Ascending aorta (tissue), 2 donors: ENCODE results near the gene PGF. TPM values are rescaled to one million over a fixed set of nuclear protein-coding genes. Genes with fewer than 3 reads are reported as not detected.

Experiments
- DNase-seq, 2 donors: peaks; one replicate each; pipeline ENCODE4 v3.0.0-alpha.2; 2019; ENCODE audit warnings: low spot score in 2 of 2
- H3K27ac ChIP-seq, 2 donors: fragments of 200-600 bp; sonication (generic); one replicate each; pipeline ENCODE4 v1.5.1; 2016 to 2017; ENCODE audit warnings: mild to moderate bottlenecking in 1 of 2
- H3K27me3 ChIP-seq: fragments of 200-600 bp; sonication (generic); one replicate; pipeline ENCODE4 v1.5.1; 2017
- H3K36me3 ChIP-seq, 2 donors: fragments of 200-600 bp; sonication (generic); one replicate each; pipeline ENCODE4 v1.5.1; 2016
- H3K4me1 ChIP-seq, 2 donors: fragments of 200-600 bp; sonication (generic); one replicate each; pipeline ENCODE4 v1.5.1; 2016 to 2017; ENCODE audit warnings: mild to moderate bottlenecking in 1 of 2
- H3K4me3 ChIP-seq, 2 donors: fragments of 200-600 bp; sonication (generic); one replicate each; pipeline ENCODE4 v1.5.1; 2016 to 2017; ENCODE audit warnings: mild to moderate bottlenecking in 1 of 2
- H3K9me3 ChIP-seq, 2 donors: fragments of 200-600 bp; sonication (generic); one replicate each; pipeline ENCODE4 v1.5.1; 2016
- CTCF ChIP-seq, 3 experiments: fragments of 200-600 bp in 2 of 3; fragments of 450-650 bp in 1 of 3; sonication (generic) in 2 of 3; IDR thresholded peaks; one replicate each; pipeline ENCODE4 v1.5.1; 2016 to 2019; ENCODE audit warnings: antibody characterized with exemption in 3 of 3, mild to moderate bottlenecking in 1 of 3, moderate library complexity in 1 of 3
- intact Hi-C: fragments of 100-400 bp; cut with DNase I; formaldehyde crosslinking; loops from one replicate; pipeline ENCODE4 v1.15.1; 2023
- total RNA-seq: library from RNA; depleted of rRNA; stranded (reverse); fragments of >200 nt; gene quantifications from one replicate; pipeline ENCODE4 v1.1.0, GENCODE V29; 2016

Gene PGF
- total RNA-seq, 1 donor from 2014 or later: 41.1 TPM

- no peaks in the 10 kb centered on the region for H3K4me1 ChIP-seq
- no peak for TF ChIP-seq CTCF (IDR thresholded peaks at IDR 0.05)
- no peak overlapping the region for H3K4me3 ChIP-seq
- intact Hi-C loops: no loop called here
- no peaks in the 10 kb centered on the region for H3K9me3 ChIP-seq
- peaks cover 0 to under 1% of the 10 kb centered on the region in 2 donors for H3K36me3 ChIP-seq
- H3K27me3 ChIP-seq: no peaks in the 10 kb centered on the region
- H3K27ac ChIP-seq: no peak overlapping the region
- peak in 1 of 2 donors; percentile 62 for DNase-seq
Measured at GRCh38 chr14:74909501-74909900, 45.9 kb downstream of the PGF start.

- Histone ChIP-seq H3K36me3 (peaks cover 0 to 4% of the 10 kb centered on the region in 2 donors), H3K9me3 (no peaks in the 10 kb centered on the region), H3K4me3 (no peak overlapping the region), H3K27me3 (no peaks in the 10 kb centered on the region), H3K4me1 (no peaks in the 10 kb centered on the region), H3K27ac (no peak overlapping the region)
- DNase-seq: no peak
- no peak for TF ChIP-seq CTCF (IDR thresholded peaks at IDR 0.05)
- intact Hi-C loops: no loop called here
Measured at GRCh38 chr14:74908861-74909341, 46.5 kb downstream of the PGF start.

GRCh38 chr14:74907744-74908143, 47.7 kb downstream of the PGF start:
- intact Hi-C loops: no loop called here
- no peaks in the 10 kb centered on the region for H3K27me3 ChIP-seq
- no peak for DNase-seq
- H3K27ac ChIP-seq: no peak overlapping the region
- TF ChIP-seq CTCF (IDR thresholded peaks at IDR 0.05): no peak
- no peaks in the 10 kb centered on the region for H3K4me1 ChIP-seq
- no peak overlapping the region for H3K4me3 ChIP-seq
- peaks cover 7 to 15% of the 10 kb centered on the region in 2 donors for H3K36me3 ChIP-seq
- no peaks in the 10 kb centered on the region for H3K9me3 ChIP-seq

GRCh38 chr14:74906925-74907521, 48.4 kb downstream of the PGF start:
- DNase-seq: no peak
- H3K27ac ChIP-seq: no peak overlapping the region
- H3K4me1 ChIP-seq: no peaks in the 10 kb centered on the region
- TF ChIP-seq CTCF (IDR thresholded peaks at IDR 0.05): no peak
- intact Hi-C loops: no loop called here
- H3K9me3 ChIP-seq: no peaks in the 10 kb centered on the region
- peaks cover 14 to 23% of the 10 kb centered on the region in 2 donors for H3K36me3 ChIP-seq
- no peak overlapping the region for H3K4me3 ChIP-seq
- no peaks in the 10 kb centered on the region for H3K27me3 ChIP-seq

- peak; percentile 91 to 96 (median 95) for TF ChIP-seq CTCF (IDR thresholded peaks at IDR 0.05)
- no peak overlapping the region for H3K4me3 ChIP-seq
- H3K9me3 ChIP-seq: no peaks in the 10 kb centered on the region
- DNase-seq: peak in 1 of 2 donors; percentile 85
- no peaks in the 10 kb centered on the region for H3K4me1 ChIP-seq
- peaks cover 27 to 36% of the 10 kb centered on the region in 2 donors for H3K36me3 ChIP-seq
- H3K27me3 ChIP-seq: no peaks in the 10 kb centered on the region
- H3K27ac ChIP-seq: peak overlapping the region in 1 of 2 donors; percentile 8
- intact Hi-C loops: loop anchor here (1.0 kb wide), 1 partner anchor 44 kb away; no protein-coding TSS in a partner anchor
Measured at GRCh38 chr14:74905595-74906142, 49.7 kb downstream of the PGF start.
